ENCODE data around the gene CTBP2. TPM values are rescaled to one million over a fixed set of nuclear protein-coding genes. Genes with fewer than 3 reads are reported as not detected.

CTBP2 gene
- total RNA-seq, 3 donors from 2014 or later (not counting 1 experiment from before 2014, with no cell fraction given): 120 to 179 (median 124) TPM

GRCh38 chr10:125011926-125012705, 148.2 kb downstream of the CTBP2 start:
- Histone ChIP-seq H3K27me3 (ENCODE audit: control insufficient read depth, insufficient read depth, low read length) (no peaks in the 10 kb centered on the region), H3K36me3 (ENCODE audit: control insufficient read depth, insufficient read depth, low read length) (peaks cover 8% of the 10 kb centered on the region), H3K4me1 (ENCODE audit: control insufficient read depth, insufficient read depth, low read length) (peaks cover 34% of the 10 kb centered on the region), H3K9me3 (ENCODE audit: control insufficient read depth, insufficient read depth, low read length) (no peaks in the 10 kb centered on the region), H3K27ac (ENCODE audit: low read length) (no peak overlapping the region), H3K4me3 (ENCODE audit: low read length) (no peak overlapping the region)
- DNase-seq: no peak
- Mint-ChIP-seq H3K36me3 (no peaks in the 10 kb centered on the region), H3K27ac (no peak overlapping the region), H3K27me3 (ENCODE audit: low read depth in 2 of 2) (no peaks in the 10 kb centered on the region), H3K4me3 (no peak overlapping the region), H3K9me3 (no peaks in the 10 kb centered on the region), H3K4me1 (peaks cover 68 to 72% of the 10 kb centered on the region in 2 donors)
- no peak for ATAC-seq
- intact Hi-C loops (cut with micrococcal nuclease): no loop called here
- WGBS (ENCODE audit: insufficient coverage): 94% methylated on average over 27 of the region's 27 CpGs
- no peak for TF ChIP-seq CTCF (IDR thresholded peaks at IDR 0.05)

- no peaks in the 10 kb centered on the region for H3K9me3 ChIP-seq (ENCODE audit: control insufficient read depth, insufficient read depth, low read length)
- ATAC-seq: no peak
- H3K27ac ChIP-seq (ENCODE audit: low read length): no peak overlapping the region
- peaks cover 7% of the 10 kb centered on the region for H3K36me3 ChIP-seq (ENCODE audit: control insufficient read depth, insufficient read depth, low read length)
- WGBS (ENCODE audit: insufficient coverage): 92% methylated on average over 15 of the region's 16 CpGs
- intact Hi-C loops (cut with micrococcal nuclease): no loop called here
- Mint-ChIP-seq H3K36me3 (no peaks in the 10 kb centered on the region), H3K27ac (peak overlapping the region in 1 of 2 donors; percentile 57), H3K27me3 (ENCODE audit: low read depth in 2 of 2) (no peaks in the 10 kb centered on the region), H3K4me3 (no peak overlapping the region), H3K4me1 (peaks cover 68 to 72% of the 10 kb centered on the region in 2 donors), H3K9me3 (no peaks in the 10 kb centered on the region)
- H3K4me3 ChIP-seq (ENCODE audit: low read length): no peak overlapping the region
- H3K4me1 ChIP-seq (ENCODE audit: control insufficient read depth, insufficient read depth, low read length): peaks cover 26% of the 10 kb centered on the region
- no peaks in the 10 kb centered on the region for H3K27me3 ChIP-seq (ENCODE audit: control insufficient read depth, insufficient read depth, low read length)
- no peak for DNase-seq
- TF ChIP-seq CTCF (IDR thresholded peaks at IDR 0.05): no peak
Observed at GRCh38 chr10:125011171-125011925, 149.0 kb downstream of the CTBP2 start.

GRCh38 chr10:125010362-125010761, 150.0 kb downstream of the CTBP2 start:
- Mint-ChIP-seq H3K27me3 (ENCODE audit: low read depth in 2 of 2) (no peaks in the 10 kb centered on the region), H3K36me3 (no peaks in the 10 kb centered on the region), H3K9me3 (no peaks in the 10 kb centered on the region), H3K27ac (peak overlapping the region; percentile 64 to 75), H3K4me3 (no peak overlapping the region), H3K4me1 (peaks cover 64 to 76% of the 10 kb centered on the region in 2 donors)
- no peak for DNase-seq
- no peak for ATAC-seq
- Histone ChIP-seq H3K4me1 (ENCODE audit: control insufficient read depth, insufficient read depth, low read length) (peaks cover 16% of the 10 kb centered on the region), H3K36me3 (ENCODE audit: control insufficient read depth, insufficient read depth, low read length) (peaks cover 11% of the 10 kb centered on the region), H3K9me3 (ENCODE audit: control insufficient read depth, insufficient read depth, low read length) (no peaks in the 10 kb centered on the region), H3K27ac (ENCODE audit: low read length) (no peak overlapping the region), H3K27me3 (ENCODE audit: control insufficient read depth, insufficient read depth, low read length) (no peaks in the 10 kb centered on the region), H3K4me3 (ENCODE audit: low read length) (no peak overlapping the region)
- intact Hi-C loops (cut with micrococcal nuclease): no loop called here
- WGBS (ENCODE audit: insufficient coverage): 90% methylated on average over 4 of the region's 5 CpGs
- no peak for TF ChIP-seq CTCF (IDR thresholded peaks at IDR 0.05)

Data from natural killer cell (primary cell).